ENCODE data around the gene NPEPL1. TPM values are rescaled to one million over a fixed set of nuclear protein-coding genes. Genes with fewer than 3 reads are reported as not detected.

Gene NPEPL1
- total and polyA plus RNA-seq, 2 of the 8 experiments (the other 6 are each of a cell fraction or from before 2014, with no cell fraction given), result 12.4 to 26.8 TPM

DNA sequence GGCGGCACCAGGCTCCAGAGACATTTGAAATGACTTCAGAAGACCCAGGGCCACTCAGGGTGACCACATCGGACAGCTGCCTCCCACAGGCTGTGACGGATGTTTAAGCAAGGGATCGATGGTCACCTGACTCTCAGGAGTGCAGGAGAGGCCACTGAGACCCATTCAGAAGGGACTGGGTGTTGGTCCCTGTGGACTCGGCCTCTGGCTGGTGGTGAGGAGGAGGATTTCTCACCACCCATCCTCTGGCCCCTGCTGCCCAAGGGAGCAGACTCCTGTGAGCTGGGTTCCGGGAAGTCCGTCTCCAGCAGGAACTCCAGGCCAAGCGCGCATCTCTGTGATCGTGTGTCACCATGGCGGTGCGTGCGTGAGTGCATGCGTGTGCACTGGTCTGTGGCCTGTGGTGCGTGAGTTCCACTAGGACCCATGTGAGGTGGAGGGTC lies 25.5 kb downstream of the NPEPL1 start:
- no peaks in the 10 kb centered on the region for H4K20me1 ChIP-seq (replicated peaks in 1 of 2; ENCODE audit: control insufficient read depth in 1 of 2, insufficient read depth in 2 of 2, low read length in 2 of 2)
- H3K79me1 ChIP-seq (ENCODE audit: low read depth, low read length), result no peaks in the 10 kb centered on the region; the same call in 1 of the 2 replicates
- no peak overlapping the region for H3K18ac ChIP-seq (ENCODE audit: extremely low read depth, low read length)
- no peak overlapping the region for H3K4me2 ChIP-seq (ENCODE audit: insufficient read depth in 1 of 2, low read depth in 2 of 2, low read length in 2 of 2)
- H3K9me3 ChIP-seq (ENCODE audit: insufficient read depth in 2 of 2, low read depth in 1 of 2, low read length in 1 of 2), result no peaks in the 10 kb centered on the region
- no peak overlapping the region for H2BK120ac ChIP-seq (replicated peaks; ENCODE audit: low read depth, low read length)
- H3K9ac ChIP-seq (replicated peaks in 1 of 4; ENCODE audit: extremely low read depth in 1 of 4, low read depth in 3 of 4, low read length in 3 of 4), result no peak overlapping the region
- FAIRE-seq (no peak), DNase-seq (ENCODE audit: low read depth in 1 of 2, low spot score in 2 of 2) (peak in 1 of 2 experiments; percentile 36)
- H3K36me3 ChIP-seq (ENCODE audit: control insufficient read depth in 2 of 4, insufficient read depth in 4 of 4, low read length in 3 of 4), result no peaks in the 10 kb centered on the region
- H3K4me1 ChIP-seq (replicated peaks in 1 of 4; ENCODE audit: control insufficient read depth in 3 of 4, insufficient read depth in 4 of 4, low read length in 3 of 4), result peaks cover 0 to 4% (median 0%) of the 10 kb centered on the region in 4 experiments; a peak in 2 of 7 replicates
- no peaks in the 10 kb centered on the region for H3K79me2 ChIP-seq (ENCODE audit: control insufficient read depth in 1 of 2, insufficient read depth in 2 of 2, low read length in 2 of 2)
- no peak overlapping the region for H3K14ac ChIP-seq (ENCODE audit: insufficient read length)
- H4K91ac ChIP-seq (replicated peaks; ENCODE audit: insufficient read length, low read length), result peak overlapping the region; percentile 44
- H3K27ac ChIP-seq (ENCODE audit: low read depth, low read length), result no peak overlapping the region
- H3K4ac ChIP-seq (replicated peaks; ENCODE audit: insufficient read length, low read depth, low read length), result no peak overlapping the region
- H3K23me2 ChIP-seq (ENCODE audit: low read depth, low read length), result no peaks in the 10 kb centered on the region
- ChIA-PET POLR2A (ENCODE audit: partially characterized antibody) (interaction anchor here (1.0 to 10.9 kb wide), 4 partner anchors 17 to 126 kb away, joined by 4 to 188 read pairs (median 9); no protein-coding TSS in a partner anchor), CTCF (ENCODE audit: partially characterized antibody) (interaction anchor here (0.7 kb wide), 1 partner anchor 76 kb away, joined by 3 read pairs; no protein-coding TSS in a partner anchor)
- 0 out of 2 replicates have a peak overlapping the region, but pooled peaks have one; percentile 30 for H2BK5ac ChIP-seq (ENCODE audit: low read depth, low read length)
- peak overlapping the region; percentile 90; the same call in 1 of the 2 replicates for H2AK5ac ChIP-seq (ENCODE audit: low read depth, low read length)
- no peak overlapping the region for H3K4me3 ChIP-seq (ENCODE audit: extremely low read depth in 1 of 4, insufficient read depth in 2 of 4, low read depth in 3 of 4, low read length in 4 of 4)
- no peak overlapping the region for H2BK12ac ChIP-seq (ENCODE audit: low read depth, low read length)
- H4K8ac ChIP-seq (ENCODE audit: extremely low read depth, insufficient read depth, low read length), result no peak overlapping the region; the same call in none of the 2 replicates
- H3K56ac ChIP-seq (replicated peaks; ENCODE audit: insufficient read length, low read depth, low read length), result no peak overlapping the region
- H2AFZ ChIP-seq (ENCODE audit: low read length), result no peak overlapping the region
- H3K23ac ChIP-seq (ENCODE audit: insufficient read length), result no peak overlapping the region
- no peak overlapping the region for H2BK15ac ChIP-seq (ENCODE audit: low read length)
- 97% methylated on average over 15 of the region's 15 CpGs; no CpG with 5 or more reads in 1 of the 2 experiments for WGBS, 2 experiments (ENCODE audit: extremely low coverage in 1 of 2, insufficient coverage in 1 of 2, insufficient read length in 1 of 2, insufficient replicate concordance in 2 of 2, low coverage in 1 of 2, low lambda C conversion rate in 2 of 2, missing lambda C conversion rate in 1 of 2)
- H3K27me3 ChIP-seq (replicated peaks in 1 of 4; ENCODE audit: control insufficient read depth in 3 of 4, extremely low read depth in 1 of 4, insufficient read depth in 3 of 4, low read length in 3 of 4), result no peaks in the 10 kb centered on the region
- H2BK20ac ChIP-seq (ENCODE audit: low read length), result no peak overlapping the region
- H4K5ac ChIP-seq (ENCODE audit: insufficient read length, low read depth, low read length), result no peak overlapping the region
- TF ChIP-seq, protein P1, sequence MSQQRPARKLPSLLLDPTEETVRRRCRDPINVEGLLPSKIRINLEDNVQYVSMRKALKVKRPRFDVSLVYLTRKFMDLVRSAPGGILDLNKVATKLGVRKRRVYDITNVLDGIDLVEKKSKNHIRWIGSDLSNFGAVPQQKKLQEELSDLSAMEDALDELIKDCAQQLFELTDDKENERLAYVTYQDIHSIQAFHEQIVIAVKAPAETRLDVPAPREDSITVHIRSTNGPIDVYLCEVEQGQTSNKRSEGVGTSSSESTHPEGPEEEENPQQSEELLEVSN (IDR thresholded peaks at IDR 0.05), result no peak
- TF ChIP-seq NANOG (IDR thresholded peaks at IDR 0.05; ENCODE audit: insufficient read depth, low read depth, low read length, poor library complexity, severe bottlenecking) (no peak), MAFK (IDR thresholded peaks at IDR 0.05; ENCODE audit: low read depth, low read length) (no peak), TEAD4 (IDR thresholded peaks at IDR 0.05; ENCODE audit: low read depth, low read length) (no peak), EGR1 (IDR thresholded peaks at IDR 0.05; ENCODE audit: borderline replicate concordance, low read depth, low read length) (no peak), CTBP2 (IDR thresholded peaks at IDR 0.05; ENCODE audit: borderline replicate concordance, insufficient read depth, insufficient read length, low read length) (no peak), JUN (IDR thresholded peaks at IDR 0.05; ENCODE audit: low read depth, low read length) (no peak), EZH2 (IDR thresholded peaks at IDR 0.05; ENCODE audit: low read depth, low read length, severe bottlenecking) (no peak), SIRT6 (IDR thresholded peaks at IDR 0.05; ENCODE audit: low read length) (no peak), SP1 (IDR thresholded peaks at IDR 0.05; ENCODE audit: low read depth, low read length) (no peak), CEBPB (IDR thresholded peaks at IDR 0.05; ENCODE audit: low read depth, low read length) (no peak), SIX5 (IDR thresholded peaks at IDR 0.05; ENCODE audit: low read depth, low read length) (no peak), SAP30 (IDR thresholded peaks at IDR 0.05; ENCODE audit: insufficient read depth, insufficient replicate concordance, low read length) (no peak), CHD1 (IDR thresholded peaks at IDR 0.05; ENCODE audit: low read depth, low read length) (no peak)

All from H1 (cell line).